WERI-Rb-1 (cell line): Measurements from ENCODE around the gene SUSD4.

Experiments used
- DNase-seq: peaks from one replicate; pipeline ENCODE4 v3.0.0-alpha.2; 2020
- H3K27ac ChIP-seq: fragments of 250-450 bp; sonication (Bioruptor Pico); 2 replicates; pipeline ENCODE4 v1.5.1; 2020; ENCODE audit warnings: mild to moderate bottlenecking, moderate library complexity
- H3K27me3 ChIP-seq: fragments of 250-450 bp; sonication (Bioruptor Pico); 2 replicates; pipeline ENCODE4 v1.5.1; 2021; ENCODE audit warnings: mild to moderate bottlenecking, low read depth, moderate library complexity; ENCODE audit not compliant: insufficient read depth, severe bottlenecking
- H3K36me3 ChIP-seq: fragments of 250-450 bp; sonication (Bioruptor Pico); 2 replicates; pipeline ENCODE4 v1.5.1; 2020; ENCODE audit warnings: mild to moderate bottlenecking, moderate library complexity
- H3K4me3 ChIP-seq: 2 replicates; pipeline ENCODE4 v1.5.1; 2011; ENCODE audit warnings: low read depth, mild to moderate bottlenecking, control low read depth, low read length
- H3K9me3 ChIP-seq: fragments of 250-450 bp; sonication (Bioruptor Pico); 2 replicates; pipeline ENCODE4 v1.5.1; 2021; ENCODE audit warnings: mild to moderate bottlenecking, moderate library complexity; ENCODE audit not compliant: severe bottlenecking
- CTCF ChIP-seq: IDR thresholded peaks from 2 replicates; pipeline ENCODE4 v1.5.1; 2011; ENCODE audit warnings: low read depth, mild to moderate bottlenecking, control low read depth, inconsistent platforms, low read length

Gene SUSD4

GRCh38 chr1:223219318-223219635, 144.7 kb downstream of the SUSD4 start:
- TF ChIP-seq CTCF, result no peak
- Histone ChIP-seq H3K27me3 (no peaks in the 10 kb centered on the region), H3K27ac (no peak overlapping the region), H3K4me3 (no peak overlapping the region), H3K36me3 (no peaks in the 10 kb centered on the region), H3K9me3 (no peaks in the 10 kb centered on the region)
- no peak for DNase-seq

- Histone ChIP-seq H3K36me3 (no peaks in the 10 kb centered on the region), H3K27ac (no peak overlapping the region), H3K9me3 (no peaks in the 10 kb centered on the region), H3K4me3 (no peak overlapping the region), H3K27me3 (no peaks in the 10 kb centered on the region)
- no peak for DNase-seq
- no peak for TF ChIP-seq CTCF
Observed at GRCh38 chr1:223217781-223218180, 146.2 kb downstream of the SUSD4 start.

GRCh38 chr1:223216531-223217205, 147.3 kb downstream of the SUSD4 start:
- no peak overlapping the region for H3K27ac ChIP-seq
- no peak for DNase-seq
- no peak for TF ChIP-seq CTCF
- H3K36me3 ChIP-seq, result no peaks in the 10 kb centered on the region
- H3K9me3 ChIP-seq, result no peaks in the 10 kb centered on the region
- H3K27me3 ChIP-seq, result no peaks in the 10 kb centered on the region
- no peak overlapping the region for H3K4me3 ChIP-seq

GRCh38 chr1:223216074-223216473, 147.9 kb downstream of the SUSD4 start:
- no peak for TF ChIP-seq CTCF
- H3K27ac ChIP-seq, result no peak overlapping the region
- no peaks in the 10 kb centered on the region for H3K27me3 ChIP-seq
- no peak overlapping the region for H3K4me3 ChIP-seq
- H3K36me3 ChIP-seq, result no peaks in the 10 kb centered on the region
- H3K9me3 ChIP-seq, result no peaks in the 10 kb centered on the region
- no peak for DNase-seq

GRCh38 chr1:223215026-223215425, 148.9 kb downstream of the SUSD4 start:
- no peaks in the 10 kb centered on the region for H3K36me3 ChIP-seq
- no peak for TF ChIP-seq CTCF

GRCh38 chr1:223214261-223214807, 149.6 kb downstream of the SUSD4 start:
- H3K36me3 ChIP-seq, result no peaks in the 10 kb centered on the region
- peak; percentile 11 for DNase-seq
- no peaks in the 10 kb centered on the region for H3K9me3 ChIP-seq
- no peak overlapping the region for H3K4me3 ChIP-seq
- no peak overlapping the region for H3K27ac ChIP-seq
- H3K27me3 ChIP-seq, result no peaks in the 10 kb centered on the region
- TF ChIP-seq CTCF, result no peak

More at GRCh38 chr1:223215026-223215425, 148.9 kb downstream of the SUSD4 start:
- H3K4me3 ChIP-seq, result no peak overlapping the region
- no peak for DNase-seq
- H3K27ac ChIP-seq, result no peak overlapping the region
- H3K27me3 ChIP-seq, result no peaks in the 10 kb centered on the region
- H3K9me3 ChIP-seq, result no peaks in the 10 kb centered on the region
